H1 (cell line): ENCODE results near the gene TRAK1. TPM values are rescaled to one million over a fixed set of nuclear protein-coding genes. Genes with fewer than 3 reads are reported as not detected.
A peak's percentile ranks its signal among the peaks of the same experiment; 100 is the strongest.

Experiments
- CTCF ChIA-PET: fragments of 300-600 bp; sonication (Branson Sonifier 250); formaldehyde crosslinking; loops from one replicate; lab custom pipeline; 2021; ENCODE audit not compliant: partially characterized antibody; lab: Charles Lee
- POLR2A ChIA-PET: fragments of 300-600 bp; sonication (Branson Sonifier 250); formaldehyde crosslinking; loops from one replicate; lab custom pipeline; 2021; ENCODE audit warnings: inconsistent platforms; ENCODE audit not compliant: partially characterized antibody; lab: Charles Lee
- DNase-seq, 2 experiments: peaks; one replicate each; pipeline versions ENCODE4 v3.0.0 to v3.0.0-alpha.2; 2010 to 2022; ENCODE audit warnings: low spot score in 2 of 2, low read depth in 1 of 2, mixed read lengths in 1 of 2
- FAIRE-seq: peaks from 2 replicates; lab custom pipeline; 2011; peaks lifted over from hg19 to GRCh38; lab: Jason Lieb, UNC
- H2AFZ ChIP-seq: 2 replicates; pipeline ENCODE4 v1.8.1; 2012; ENCODE audit warnings: low read length, inconsistent platforms
- H2AK5ac ChIP-seq: 2 replicates; pipeline ENCODE4 v1.6.1; 2013; ENCODE audit warnings: low read depth, low read length
- H2BK120ac ChIP-seq: replicated peaks from 2 replicates; pipeline ENCODE3; 2013; ENCODE audit warnings: low read depth, low read length, inconsistent platforms
- H2BK12ac ChIP-seq: 2 replicates; pipeline ENCODE4 v1.6.1; 2013; ENCODE audit warnings: low read depth, low read length
- H2BK15ac ChIP-seq: 2 replicates; pipeline ENCODE4 v1.6.1; 2013; ENCODE audit warnings: low read length
- H2BK20ac ChIP-seq: 2 replicates; pipeline ENCODE4 v1.6.1; 2013; ENCODE audit warnings: low read length
- H2BK5ac ChIP-seq: 2 replicates; pipeline ENCODE4 v1.6.1; 2013; ENCODE audit warnings: low read depth, low read length
- H3K14ac ChIP-seq: 2 replicates; pipeline ENCODE4 v1.6.1; 2013; ENCODE audit warnings: inconsistent platforms; ENCODE audit not compliant: insufficient read length
- H3K18ac ChIP-seq: 2 replicates; pipeline ENCODE4 v1.6.1; 2013; ENCODE audit warnings: low read length; ENCODE audit errors: extremely low read depth
- H3K23ac ChIP-seq: 2 replicates; pipeline ENCODE4 v1.6.1; 2013; ENCODE audit warnings: inconsistent platforms; ENCODE audit not compliant: insufficient read length
- H3K23me2 ChIP-seq: 2 replicates; pipeline ENCODE4 v1.6.1; 2013; ENCODE audit warnings: low read depth, low read length
- H3K27ac ChIP-seq: 2 replicates; pipeline ENCODE4 v1.6.1; 2011; ENCODE audit warnings: low read depth, low read length, inconsistent platforms
- H3K27me3 ChIP-seq, 4 experiments: replicated peaks in 1 of 4; 1 replicate in 1 of 4; 2 replicates in 3 of 4; pipeline versions ENCODE4 v1.6.1 to v1.8.1; 2011 to 2013; ENCODE audit warnings: low read length in 3 of 4, mild to moderate bottlenecking in 3 of 4, inconsistent platforms in 2 of 4, mixed read lengths in 2 of 4, moderate library complexity in 1 of 4; ENCODE audit not compliant: control insufficient read depth in 3 of 4, insufficient read depth in 3 of 4; ENCODE audit errors: extremely low read depth in 1 of 4
- H3K36me3 ChIP-seq, 4 experiments: 2 replicates each; pipeline versions ENCODE4 v1.6.1 to v1.8.1; 2011 to 2013; ENCODE audit warnings: mild to moderate bottlenecking in 4 of 4, low read length in 3 of 4, moderate library complexity in 2 of 4, control low read depth in 1 of 4, inconsistent platforms in 1 of 4; ENCODE audit not compliant: insufficient read depth in 4 of 4, control insufficient read depth in 2 of 4
- H3K4ac ChIP-seq: replicated peaks from 2 replicates; pipeline ENCODE3; 2013; ENCODE audit warnings: low read length, low read depth, mixed read lengths, inconsistent platforms; ENCODE audit not compliant: insufficient read length
- H3K4me1 ChIP-seq, 4 experiments: replicated peaks in 1 of 4; 1 replicate in 1 of 4; 2 replicates in 3 of 4; pipeline versions ENCODE4 v1.6.1 to v1.8.1; 2011 to 2013; ENCODE audit warnings: low read length in 3 of 4, inconsistent platforms in 2 of 4, mixed read lengths in 1 of 4; ENCODE audit not compliant: insufficient read depth in 4 of 4, control insufficient read depth in 3 of 4
- H3K4me2 ChIP-seq, 2 experiments: 2 replicates each; pipeline versions ENCODE4 v1.6.1 to v1.8.1; 2011 to 2013; ENCODE audit warnings: low read depth in 2 of 2, low read length in 2 of 2, control low read depth in 1 of 2, inconsistent platforms in 1 of 2, mild to moderate bottlenecking in 1 of 2; ENCODE audit not compliant: insufficient read depth in 1 of 2
- H3K4me3 ChIP-seq, 4 experiments: fragments of 200-600, 300-600 bp in 1 of 4; sonication (generic), shearing (Covaris generic), sonication (Bioruptor Twin) in 1 of 4; 2 replicates each; pipeline versions ENCODE4 v1.5.1 to v1.8.1; 2011 to 2016; ENCODE audit warnings: low read length in 4 of 4, low read depth in 3 of 4, control low read depth in 2 of 4, inconsistent platforms in 2 of 4, mild to moderate bottlenecking in 2 of 4, mixed read lengths in 1 of 4, moderate library complexity in 1 of 4; ENCODE audit not compliant: insufficient read depth in 2 of 4; ENCODE audit errors: extremely low read depth in 1 of 4
- H3K56ac ChIP-seq: replicated peaks from 2 replicates; pipeline ENCODE3; 2013; ENCODE audit warnings: low read depth, mild to moderate bottlenecking, mixed read lengths, low read length, inconsistent platforms; ENCODE audit not compliant: insufficient read length
- H3K79me1 ChIP-seq: 2 replicates; pipeline ENCODE4 v1.6.1; 2013; ENCODE audit warnings: low read depth, low read length, control low read depth
- H3K79me2 ChIP-seq, 2 experiments: 2 replicates each; pipeline versions ENCODE4 v1.6.1 to v1.8.1; 2012 to 2013; ENCODE audit warnings: low read length in 2 of 2, mild to moderate bottlenecking in 2 of 2, inconsistent platforms in 1 of 2; ENCODE audit not compliant: insufficient read depth in 2 of 2, control insufficient read depth in 1 of 2
- H3K9ac ChIP-seq, 4 experiments: replicated peaks in 1 of 4; 1 replicate in 1 of 4; 2 replicates in 3 of 4; pipeline versions ENCODE4 v1.6.1 to v1.8.1; 2011 to 2013; ENCODE audit warnings: low read depth in 3 of 4, low read length in 3 of 4, control low read depth in 2 of 4, mild to moderate bottlenecking in 2 of 4, moderate library complexity in 2 of 4, inconsistent platforms in 1 of 4; ENCODE audit errors: extremely low read depth in 1 of 4
- H3K9me3 ChIP-seq, 2 experiments: 2 replicates each; pipeline versions ENCODE4 v1.6.1 to v1.8.1; 2012 to 2013; ENCODE audit warnings: mild to moderate bottlenecking in 2 of 2, moderate library complexity in 2 of 2, control low read depth in 1 of 2, inconsistent platforms in 1 of 2, low read depth in 1 of 2, low read length in 1 of 2, mixed read lengths in 1 of 2; ENCODE audit not compliant: insufficient read depth in 2 of 2
- H4K20me1 ChIP-seq, 2 experiments: replicated peaks in 1 of 2; 2 replicates each; pipeline versions ENCODE3 to v1.8.1; 2011 to 2013; ENCODE audit warnings: inconsistent platforms in 2 of 2, low read length in 2 of 2, mild to moderate bottlenecking in 1 of 2; ENCODE audit not compliant: insufficient read depth in 2 of 2, control insufficient read depth in 1 of 2
- H4K5ac ChIP-seq: 2 replicates; pipeline ENCODE4 v1.6.1; 2013; ENCODE audit warnings: low read length, low read depth, mixed read lengths, inconsistent platforms; ENCODE audit not compliant: insufficient read length
- H4K8ac ChIP-seq: 2 replicates; pipeline ENCODE4 v1.8.0; 2013; ENCODE audit warnings: mild to moderate bottlenecking, moderate library complexity, low read length, inconsistent platforms; ENCODE audit not compliant: insufficient read depth; ENCODE audit errors: extremely low read depth
- H4K91ac ChIP-seq: replicated peaks from 2 replicates; pipeline ENCODE3; 2013; ENCODE audit warnings: low read length, mixed read lengths, inconsistent platforms; ENCODE audit not compliant: insufficient read length
- ATF3 ChIP-seq: IDR thresholded peaks from 2 replicates; pipeline ENCODE4 v1.6.1; 2011; ENCODE audit warnings: low read depth, mild to moderate bottlenecking, low read length; ENCODE audit not compliant: insufficient read depth
- CBX8 ChIP-seq: fragments of 300-800, 300-1000 bp; sonication (generic); IDR thresholded peaks from 2 replicates; pipeline ENCODE4 v1.7.1; 2016; ENCODE audit warnings: low read depth, low read length, borderline replicate concordance
- MAFK ChIP-seq: IDR thresholded peaks from 2 replicates; pipeline ENCODE4 v1.6.1; 2012; ENCODE audit warnings: low read depth, mild to moderate bottlenecking, improper control_type of control experiment, low read length
- MAX ChIP-seq: IDR thresholded peaks from 2 replicates; pipeline ENCODE4 v1.6.1; 2012; ENCODE audit warnings: inconsistent platforms
- SIN3A ChIP-seq, 2 experiments: IDR thresholded peaks in 1 of 2; conservative IDR thresholded peaks in 1 of 2; 2 replicates each; pipeline ENCODE4 v1.6.1; 2011 to 2012; ENCODE audit warnings: low read length in 2 of 2, improper control_type of control experiment in 1 of 2, low read depth in 1 of 2, mild to moderate bottlenecking in 1 of 2
- SIX5 ChIP-seq: IDR thresholded peaks from 2 replicates; pipeline ENCODE4 v1.6.1; 2011; ENCODE audit warnings: mild to moderate bottlenecking, low read depth, low read length
- TEAD4 ChIP-seq: IDR thresholded peaks from 2 replicates; pipeline ENCODE4 v1.6.1; 2012; ENCODE audit warnings: low read depth, low read length, inconsistent platforms, mixed read lengths
- WGBS, 2 experiments: shearing (Covaris generic) in 1 of 2; methylation state at CpG; one replicate each; pipeline versions ENCODE4 v1.1.6 to v1.1.7; 2013 to 2015; ENCODE audit warnings: low lambda C conversion rate in 2 of 2, mixed read lengths in 2 of 2, inconsistent platforms in 1 of 2, low coverage in 1 of 2, missing lambda C conversion rate in 1 of 2; ENCODE audit not compliant: insufficient replicate concordance in 2 of 2, insufficient coverage in 1 of 2, insufficient read length in 1 of 2; ENCODE audit errors: extremely low coverage in 1 of 2, missing lambda C conversion rate in 1 of 2; 5-methylcytosine and 5-hydroxymethylcytosine counted together
- polyA plus RNA-seq, 7 experiments: library from polyadenylated mRNA; depleted of rRNA in 3 of 7; stranded (reverse) in 5 of 7; unstranded in 2 of 7; fragments of >200 nt in 5 of 7; fragments of 200-250 nt in 2 of 7; gene quantifications; 1 replicate in 5 of 7; 2 replicates in 1 of 7; 4 replicates in 1 of 7; pipeline versions ENCODE4 v1.2.1 to v1.2.3, GENCODE V29; 2011 to 2013; ENCODE audit warnings: missing spikeins in 2 of 7, mixed read lengths in 2 of 7
- total RNA-seq: library from RNA; stranded (reverse); fragmentation: NEBNext Ultra II Directional; extraction: Animal tissue kit (Norgen Biotek cat#: 25700); gene quantifications from 2 replicates; pipeline ENCODE4 v1.2.1, GENCODE V29; 2021

Gene TRAK1
- total and polyA plus RNA-seq, 2 of the 8 experiments (the other 6 are each of a cell fraction or from before 2014, with no cell fraction given) = 21.3 to 32.7 TPM

DNA sequence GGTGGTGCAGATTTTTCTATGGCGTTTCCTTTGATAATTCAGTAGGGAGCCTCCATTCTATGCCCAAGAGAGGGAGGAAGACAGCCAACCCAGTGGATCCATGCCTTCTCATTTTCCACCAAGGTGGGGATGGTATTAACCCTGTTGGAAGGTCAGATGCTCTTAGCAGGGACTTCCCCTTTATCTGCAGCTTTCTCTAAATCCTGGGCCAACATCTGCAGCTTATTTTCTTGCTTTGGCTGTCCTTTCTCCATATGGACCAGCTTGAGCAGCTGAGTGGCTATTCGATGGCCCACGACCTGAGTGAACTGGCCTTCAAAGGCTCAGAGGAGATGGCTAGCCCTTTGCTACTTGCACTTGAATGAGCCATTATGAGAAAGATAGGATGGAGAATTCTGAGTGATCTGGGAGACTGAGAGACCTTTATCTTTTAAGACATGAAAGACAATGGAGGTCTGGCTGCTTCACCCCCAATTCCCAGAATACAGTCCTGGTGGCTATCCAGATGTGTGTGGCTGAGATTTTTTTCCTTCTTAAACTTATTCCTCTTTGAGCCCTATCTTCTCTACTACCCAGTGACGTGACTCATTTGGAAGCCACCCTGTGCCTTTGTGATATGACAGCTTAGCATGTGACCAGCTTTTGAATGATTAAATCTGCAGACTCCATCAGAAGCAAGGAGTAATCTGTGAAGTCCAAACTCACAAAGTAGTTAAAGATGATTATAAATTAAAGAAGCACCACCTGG is 39.6 kb upstream of the TRAK1 start:
- CTCF ChIA-PET = interaction anchor here (0.5 to 3.4 kb wide), 13 partner anchors 8 to 1020 kb away, joined by 3 to 16 read pairs (median 4); no protein-coding TSS in a partner anchor

More for the DNA sequence above, 39.6 kb upstream of the TRAK1 start:
- DNase-seq = no peak
- no peak overlapping the region for H4K5ac ChIP-seq
- H3K36me3 ChIP-seq = no peaks in the 10 kb centered on the region
- H3K27ac ChIP-seq = no peak overlapping the region
- H3K23ac ChIP-seq = no peak overlapping the region
- H3K9ac ChIP-seq = no peak overlapping the region
- POLR2A ChIA-PET = interaction anchor here (1.0 kb wide), 1 partner anchor 24 kb away, joined by 3 read pairs; no protein-coding TSS in a partner anchor
- FAIRE-seq = no peak
- H4K8ac ChIP-seq = no peak overlapping the region
- H3K14ac ChIP-seq = no peak overlapping the region
- H2BK20ac ChIP-seq = no peak overlapping the region
- no peak overlapping the region for H3K18ac ChIP-seq
- 0 out of 2 replicates have a peak overlapping the region, but pooled peaks have one; percentile 5 for H2BK5ac ChIP-seq
- H2BK120ac ChIP-seq = no peak overlapping the region
- no peak overlapping the region for H4K91ac ChIP-seq
- peaks cover 0 to 76% of the 10 kb centered on the region in 2 experiments; a peak in 3 of 4 replicates for H3K79me2 ChIP-seq
- WGBS, 2 experiments = 79% methylated on average over 4 of the region's 4 CpGs; no CpG with 5 or more reads in 1 of the 2 experiments
- no peak overlapping the region for H2BK15ac ChIP-seq
- H3K4me3 ChIP-seq = no peak overlapping the region
- H3K4ac ChIP-seq = no peak overlapping the region
- H3K9me3 ChIP-seq = no peaks in the 10 kb centered on the region
- no peak overlapping the region for H2BK12ac ChIP-seq
- H3K27me3 ChIP-seq = no peaks in the 10 kb centered on the region
- H3K23me2 ChIP-seq = no peaks in the 10 kb centered on the region
- no peak overlapping the region for H2AK5ac ChIP-seq
- peaks cover 3% of the 10 kb centered on the region; the same call in 1 of the 2 replicates for H3K79me1 ChIP-seq
- no peak overlapping the region for H2AFZ ChIP-seq
- peaks cover 6 to 24% (median 18%) of the 10 kb centered on the region in 4 experiments for H3K4me1 ChIP-seq
- no peak overlapping the region for H3K56ac ChIP-seq
- peak overlapping the region in 1 of 2 experiments; percentile 36; a peak in 1 of 4 replicates for H3K4me2 ChIP-seq
- no peak for TF ChIP-seq MAX
- no peak for TF ChIP-seq ATF3
- TF ChIP-seq SIX5 = no peak
- TF ChIP-seq MAFK = no peak
- TF ChIP-seq CBX8 = no peak
- no peak for TF ChIP-seq SIN3A (conservative IDR thresholded peaks at IDR 0.05 in 1 of 2, IDR thresholded peaks at IDR 0.05 in 1 of 2; ENCODE audit: low read depth in 1 of 2, low read length in 2 of 2)
- TF ChIP-seq TEAD4 = no peak
- H4K20me1 ChIP-seq = no peaks in the 10 kb centered on the region
